ENCODE measurements around the gene ZFP69. TPM values are rescaled to one million over a fixed set of nuclear protein-coding genes. Genes with fewer than 3 reads are reported as not detected.
A peak's percentile ranks its signal among the peaks of the same experiment; 100 is the strongest.

The ZFP69 gene
- total RNA-seq, 1 donor from 2014 or later = 2.1 TPM

- no peaks in the 10 kb centered on the region for H3K36me3 ChIP-seq (ENCODE audit: control insufficient read depth, insufficient read depth, low read length)
- H3K4me3 ChIP-seq (ENCODE audit: low read depth, low read length) = no peak overlapping the region
- no peak for TF ChIP-seq CTCF (IDR thresholded peaks at IDR 0.05; ENCODE audit: insufficient read depth, low read length, severe bottlenecking)
- FAIRE-seq = no peak
- DNase-seq (ENCODE audit: low read depth) = no peak
- no peaks in the 10 kb centered on the region for H3K27me3 ChIP-seq (ENCODE audit: control insufficient read depth, insufficient read depth, low read length)
These were observed 22.2 kb upstream of the ZFP69 start for GRCh38 chr1:40454873-40455272.

GRCh38 chr1:40462956-40463590 lies 14.0 kb upstream of the ZFP69 start:
- Histone ChIP-seq H3K36me3 (ENCODE audit: control insufficient read depth, insufficient read depth, low read length) (no peaks in the 10 kb centered on the region), H3K27me3 (ENCODE audit: control insufficient read depth, insufficient read depth, low read length) (no peaks in the 10 kb centered on the region), H3K4me3 (ENCODE audit: low read depth, low read length) (no peak overlapping the region)
- FAIRE-seq = no peak
- TF ChIP-seq CTCF (IDR thresholded peaks at IDR 0.05; ENCODE audit: insufficient read depth, low read length, severe bottlenecking) = no peak
- no peak for DNase-seq (ENCODE audit: low read depth)

GRCh38 chr1:40469327-40469726 lies 7.8 kb upstream of the ZFP69 start:
- Histone ChIP-seq H3K27me3 (ENCODE audit: control insufficient read depth, insufficient read depth, low read length) (no peaks in the 10 kb centered on the region), H3K4me3 (ENCODE audit: low read depth, low read length) (no peak overlapping the region), H3K36me3 (ENCODE audit: control insufficient read depth, insufficient read depth, low read length) (no peaks in the 10 kb centered on the region)
- DNase-seq (ENCODE audit: low read depth) (no peak), FAIRE-seq (no peak)
- TF ChIP-seq CTCF (IDR thresholded peaks at IDR 0.05; ENCODE audit: insufficient read depth, low read length, severe bottlenecking) = no peak

- TF ChIP-seq CTCF (IDR thresholded peaks at IDR 0.05; ENCODE audit: insufficient read depth, low read length, severe bottlenecking) = no peak
- no peaks in the 10 kb centered on the region for H3K36me3 ChIP-seq (ENCODE audit: control insufficient read depth, insufficient read depth, low read length)
- FAIRE-seq = no peak
- no peak for DNase-seq (ENCODE audit: low read depth)
- H3K4me3 ChIP-seq (ENCODE audit: low read depth, low read length) = no peak overlapping the region
- no peaks in the 10 kb centered on the region for H3K27me3 ChIP-seq (ENCODE audit: control insufficient read depth, insufficient read depth, low read length)
These were observed 1.8 kb upstream of the ZFP69 start for GRCh38 chr1:40475268-40475667.

- TF ChIP-seq CTCF (IDR thresholded peaks at IDR 0.05; ENCODE audit: insufficient read depth, low read length, severe bottlenecking) = no peak
- DNase-seq (ENCODE audit: low read depth) = no peak
- no peak for FAIRE-seq
- H3K36me3 ChIP-seq (ENCODE audit: control insufficient read depth, insufficient read depth, low read length) = no peaks in the 10 kb centered on the region
- peak overlapping the region; percentile 66 for H3K4me3 ChIP-seq (ENCODE audit: low read depth, low read length)
- H3K27me3 ChIP-seq (ENCODE audit: control insufficient read depth, insufficient read depth, low read length) = no peaks in the 10 kb centered on the region
These were observed 576 bp downstream of the ZFP69 start for GRCh38 chr1:40477678-40478053.

- FAIRE-seq (no peak), DNase-seq (ENCODE audit: low read depth) (no peak)
- Histone ChIP-seq H3K4me3 (ENCODE audit: low read depth, low read length) (no peak overlapping the region), H3K27me3 (ENCODE audit: control insufficient read depth, insufficient read depth, low read length) (no peaks in the 10 kb centered on the region), H3K36me3 (ENCODE audit: control insufficient read depth, insufficient read depth, low read length) (no peaks in the 10 kb centered on the region)
- TF ChIP-seq CTCF (IDR thresholded peaks at IDR 0.05; ENCODE audit: insufficient read depth, low read length, severe bottlenecking) = no peak
These were observed 1.2 kb downstream of the ZFP69 start for GRCh38 chr1:40478276-40478675.
